ENCODE measurements around the gene IL10. TPM values are rescaled to one million over a fixed set of nuclear protein-coding genes. Genes with fewer than 3 reads are reported as not detected.

The IL10 gene
- total RNA-seq, 6 experiments from 2014 or later = 0.26 to 2.2 (median 0.63) TPM; not detected in 2

DNA sequence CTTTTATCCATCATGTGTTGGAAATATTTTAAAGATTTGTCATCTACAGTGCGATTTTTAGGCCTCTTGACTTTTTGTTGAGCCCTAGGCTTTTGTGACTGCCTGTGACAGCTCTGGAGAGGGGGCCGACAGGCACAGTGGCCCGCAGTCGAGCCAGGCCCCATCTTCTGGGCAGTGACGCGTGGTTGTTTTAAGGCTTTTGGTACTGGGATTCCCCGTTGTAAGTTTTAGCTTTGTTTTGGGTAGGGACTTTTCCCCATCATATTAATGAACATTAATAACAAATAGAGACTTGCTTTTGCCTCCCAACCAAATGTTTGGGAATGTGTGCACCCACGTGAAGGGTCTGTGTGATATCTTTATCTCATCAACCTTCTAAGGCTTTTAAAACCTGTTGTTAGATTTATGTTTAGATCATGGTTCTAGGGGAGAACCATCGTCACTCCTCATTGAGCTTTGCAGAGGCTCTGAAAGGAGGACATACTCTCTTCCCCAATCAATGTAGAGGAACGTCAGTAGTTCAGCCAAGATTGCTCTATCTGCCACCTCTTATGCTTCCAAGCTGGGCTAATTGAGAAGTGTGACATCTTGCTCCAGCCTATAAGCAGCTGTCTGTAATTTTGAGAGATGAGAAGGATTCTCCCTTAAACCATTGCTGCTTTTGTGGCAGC is 53.0 kb downstream of the IL10 start:
- Histone ChIP-seq H3K4me1 (peaks cover 0 to 72% (median 24%) of the 10 kb centered on the region in 4 donors), H3K9me3 (no peaks in the 10 kb centered on the region), H3K27ac (no peak overlapping the region), H3K36me3 (no peaks in the 10 kb centered on the region), H3K4me3 (no peak overlapping the region), H3K27me3 (no peaks in the 10 kb centered on the region)
- 79% methylated on average over 8 of the region's 10 CpGs for WGBS (ENCODE audit: insufficient coverage, low coverage, low lambda C conversion rate, missing lambda C conversion rate)
- intact Hi-C loops (cut with DNase I) = no loop called here
- TF ChIP-seq POLR2A (IDR thresholded peaks at IDR 0.05) = no peak
- TF ChIP-seq, protein P1, sequence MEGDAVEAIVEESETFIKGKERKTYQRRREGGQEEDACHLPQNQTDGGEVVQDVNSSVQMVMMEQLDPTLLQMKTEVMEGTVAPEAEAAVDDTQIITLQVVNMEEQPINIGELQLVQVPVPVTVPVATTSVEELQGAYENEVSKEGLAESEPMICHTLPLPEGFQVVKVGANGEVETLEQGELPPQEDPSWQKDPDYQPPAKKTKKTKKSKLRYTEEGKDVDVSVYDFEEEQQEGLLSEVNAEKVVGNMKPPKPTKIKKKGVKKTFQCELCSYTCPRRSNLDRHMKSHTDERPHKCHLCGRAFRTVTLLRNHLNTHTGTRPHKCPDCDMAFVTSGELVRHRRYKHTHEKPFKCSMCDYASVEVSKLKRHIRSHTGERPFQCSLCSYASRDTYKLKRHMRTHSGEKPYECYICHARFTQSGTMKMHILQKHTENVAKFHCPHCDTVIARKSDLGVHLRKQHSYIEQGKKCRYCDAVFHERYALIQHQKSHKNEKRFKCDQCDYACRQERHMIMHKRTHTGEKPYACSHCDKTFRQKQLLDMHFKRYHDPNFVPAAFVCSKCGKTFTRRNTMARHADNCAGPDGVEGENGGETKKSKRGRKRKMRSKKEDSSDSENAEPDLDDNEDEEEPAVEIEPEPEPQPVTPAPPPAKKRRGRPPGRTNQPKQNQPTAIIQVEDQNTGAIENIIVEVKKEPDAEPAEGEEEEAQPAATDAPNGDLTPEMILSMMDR (IDR thresholded peaks at IDR 0.05) = no peak
- no peak for ATAC-seq
- DNase-seq = no peak

DNA sequence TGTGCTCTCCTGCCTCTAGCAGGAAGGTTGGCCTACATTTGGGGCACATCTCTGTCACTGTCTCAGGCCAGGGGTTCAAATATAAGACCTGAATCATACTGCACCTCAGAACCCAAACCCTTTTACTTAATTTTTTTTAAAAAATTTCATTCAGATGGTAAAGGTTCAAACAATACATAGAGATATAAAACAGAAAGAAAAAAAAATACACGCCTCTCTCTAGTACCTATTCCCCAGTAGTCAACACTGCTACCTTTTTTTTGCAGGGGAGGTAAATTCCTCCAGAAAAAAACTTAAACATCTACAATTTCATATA is 54.7 kb downstream of the IL10 start:
- DNase-seq (no peak), ATAC-seq (no peak)
- H3K4me3 ChIP-seq = no peak overlapping the region
- peaks cover 0 to 70% (median 22%) of the 10 kb centered on the region in 4 donors for H3K4me1 ChIP-seq
- no peaks in the 10 kb centered on the region for H3K27me3 ChIP-seq
- TF ChIP-seq, protein P1 (IDR thresholded peaks at IDR 0.05) = no peak
- TF ChIP-seq POLR2A (IDR thresholded peaks at IDR 0.05) = no peak
- intact Hi-C loops (cut with DNase I) = no loop called here
- no peaks in the 10 kb centered on the region for H3K36me3 ChIP-seq
- 70% methylated on average over 1 of the region's 1 CpG for WGBS (ENCODE audit: insufficient coverage, low coverage, low lambda C conversion rate, missing lambda C conversion rate)
- peak overlapping the region in 1 of 3 donors; percentile 18 for H3K27ac ChIP-seq
- no peaks in the 10 kb centered on the region for H3K9me3 ChIP-seq

Small RNA genes within 50 kb of the gene (small RNA-seq; reads per million reads assigned to genes)
- 0 reads per million in 2 experiments for gene RF00019

Other genes starting within 250 kb of the IL10 start
- 10 to 100 TPM; 18.4 to 29.3 (median 24.4) TPM for gene EIF2D, start 160.0 kb downstream of the IL10 start, total RNA-seq
- 1 to 10 TPM; 2.8 to 5.6 (median 4.0) TPM for gene DYRK3, start 137.0 kb downstream of the IL10 start, total RNA-seq
- gene MAPKAPK2, start 87.6 kb downstream of the IL10 start, total RNA-seq = 10 to 100 TPM; 25.6 to 46.6 (median 34.0) TPM
- not detected for gene IL19, start 1.7 kb downstream of the IL10 start, total RNA-seq
- not detected for gene IL20, start 93.1 kb upstream of the IL10 start, total RNA-seq
- not detected for gene IL24, start 124.9 kb upstream of the IL10 start, total RNA-seq
- 1 to 10 TPM in 5 of 6 experiments, under 1 TPM in 1; 0.80 to 3.2 (median 1.4) TPM for gene FCMR, start 149.4 kb upstream of the IL10 start, total RNA-seq
- 100 to 1,000 TPM in 2 of 6 experiments, 10 to 100 TPM in 4; 20.6 to 134 (median 85.1) TPM for gene PIGR, start 174.0 kb upstream of the IL10 start, total RNA-seq
- 10 to 100 TPM in 1 of 6 experiments, 1 to 10 TPM in 4, under 1 TPM in 1; 0.44 to 31.1 (median 2.2) TPM for gene FCAMR, start 198.0 kb upstream of the IL10 start, total RNA-seq

Measured in right lobe of liver (tissue), 6 donors.